Endothelial cell of umbilical vein (primary cell): ENCODE measurements around the gene ACTG1. TPM values are rescaled to one million over a fixed set of nuclear protein-coding genes. Genes with fewer than 3 reads are reported as not detected.

Experiments
- BruUV-seq: library from RNA; stranded (reverse); fragments of 400-500 nt; replicated peaks from 2 replicates; lab custom pipeline; 2021; lab: Mats Ljungman, UMichigan
- CTCF ChIA-PET: fragments of 300-600, 350-600 bp; sonication (Branson Sonifier 250); formaldehyde crosslinking; loops from one replicate; lab custom pipeline; 2021; ENCODE audit warnings: antibody characterized with exemption, inconsistent platforms; lab: Charles Lee
- POLR2A ChIA-PET: fragments of 300-600, 350-600 bp; sonication (Branson Sonifier 250); formaldehyde crosslinking; loops from one replicate; lab custom pipeline; 2021; ENCODE audit warnings: antibody characterized with exemption, inconsistent platforms; lab: Charles Lee
- DNase-seq: peaks from one replicate; pipeline ENCODE4 v3.0.0-alpha.2; 2011; ENCODE audit warnings: low read depth, low spot score
- FAIRE-seq: peaks from 2 replicates; lab custom pipeline; 2011; peaks lifted over from hg19 to GRCh38; lab: Jason Lieb, UNC
- H2AFZ ChIP-seq: 2 replicates; pipeline ENCODE4 v1.6.0; 2012; ENCODE audit warnings: low read depth, low read length, control low read depth, inconsistent platforms
- H3K27ac ChIP-seq: 2 replicates; pipeline ENCODE4 v1.5.1; 2011; ENCODE audit warnings: low read depth, mild to moderate bottlenecking, control low read depth, low read length, moderate library complexity; ENCODE audit not compliant: insufficient read depth
- H3K27me3 ChIP-seq, 2 experiments: 2 replicates each; pipeline versions ENCODE4 v1.6.0 to v1.6.1; 2011; ENCODE audit warnings: low read length in 2 of 2, mixed read lengths in 1 of 2; ENCODE audit not compliant: control insufficient read depth in 2 of 2, insufficient read depth in 2 of 2
- H3K36me3 ChIP-seq, 2 experiments: 2 replicates in 1 of 2; 3 replicates in 1 of 2; pipeline ENCODE4 v1.5.1; 2011; ENCODE audit warnings: low read length in 2 of 2, mild to moderate bottlenecking in 1 of 2, moderate library complexity in 1 of 2; ENCODE audit not compliant: control insufficient read depth in 2 of 2, insufficient read depth in 2 of 2; ENCODE audit errors: extremely low read depth in 1 of 2
- H3K4me1 ChIP-seq: 3 replicates; pipeline ENCODE4 v1.5.1; 2011; ENCODE audit warnings: mild to moderate bottlenecking, low read length; ENCODE audit not compliant: control insufficient read depth, insufficient read depth; ENCODE audit errors: extremely low read depth
- H3K4me2 ChIP-seq: 2 replicates; pipeline ENCODE4 v1.6.1; 2011; ENCODE audit warnings: low read length, control low read depth, mixed read lengths; ENCODE audit not compliant: insufficient read depth
- H3K4me3 ChIP-seq, 3 experiments: fragments of 200-600 bp in 1 of 3; sonication (generic), shearing (Covaris generic) in 1 of 3; replicated peaks in 1 of 3; 2 replicates each; pipeline ENCODE4 v1.5.1; 2011 to 2016; ENCODE audit warnings: control low read depth in 3 of 3, low read length in 3 of 3, mild to moderate bottlenecking in 2 of 3, inconsistent platforms in 1 of 3, low read depth in 1 of 3, moderate library complexity in 1 of 3; ENCODE audit not compliant: insufficient read depth in 1 of 3
- H3K79me2 ChIP-seq: 2 replicates; pipeline ENCODE4 v1.6.0; 2012; ENCODE audit warnings: low read length, inconsistent platforms; ENCODE audit not compliant: control insufficient read depth, insufficient read depth
- H3K9ac ChIP-seq: replicated peaks from 2 replicates; pipeline ENCODE3; 2011; ENCODE audit warnings: low read length, control low read depth; ENCODE audit not compliant: insufficient read depth; ENCODE audit errors: extremely low read depth
- H3K9me1 ChIP-seq: replicated peaks from 3 replicates; pipeline ENCODE4 v1.6.0; 2011; ENCODE audit warnings: mild to moderate bottlenecking, low read length; ENCODE audit not compliant: control insufficient read depth, insufficient read depth; ENCODE audit errors: extremely low read depth
- H3K9me3 ChIP-seq: replicated peaks from 2 replicates; pipeline ENCODE4 v1.5.1; 2012; ENCODE audit warnings: low read length, inconsistent platforms; ENCODE audit not compliant: control insufficient read depth, insufficient read depth
- H4K20me1 ChIP-seq: replicated peaks from 2 replicates; pipeline ENCODE3; 2011; ENCODE audit warnings: mild to moderate bottlenecking, low read length; ENCODE audit not compliant: control insufficient read depth, insufficient read depth; ENCODE audit errors: extremely low read depth
- EZH2 ChIP-seq: IDR thresholded peaks from 2 replicates; pipeline ENCODE4 v1.6.1; 2012; ENCODE audit warnings: borderline replicate concordance, low read depth, mild to moderate bottlenecking, moderate library complexity, low read length, inconsistent platforms; ENCODE audit not compliant: severe bottlenecking
- FOS ChIP-seq: IDR thresholded peaks from 2 replicates; pipeline ENCODE4 v1.6.1; 2011; ENCODE audit warnings: mild to moderate bottlenecking, low read length, moderate library complexity, borderline replicate concordance; ENCODE audit not compliant: insufficient read depth
- GATA2 ChIP-seq: IDR thresholded peaks from 2 replicates; pipeline ENCODE4 v1.7.0; 2011; ENCODE audit warnings: low read depth, mild to moderate bottlenecking, moderate library complexity, mixed read lengths, low read length; ENCODE audit not compliant: insufficient read length, insufficient read depth
- JUN ChIP-seq: IDR thresholded peaks from 2 replicates; pipeline ENCODE4 v1.6.1; 2011; ENCODE audit warnings: borderline replicate concordance, low read depth; ENCODE audit not compliant: insufficient read length, insufficient read depth
- MYC ChIP-seq: IDR thresholded peaks from one replicate; pipeline ENCODE4 v1.6.1; 2011; ENCODE audit warnings: mild to moderate bottlenecking, low read depth, low read length
- POLR2A ChIP-seq: IDR thresholded peaks from 2 replicates; pipeline ENCODE4 v1.6.1; 2012; ENCODE audit warnings: low read depth, mild to moderate bottlenecking, control low read depth, low read length
- POLR2AphosphoS5 ChIP-seq: IDR thresholded peaks from 2 replicates; pipeline ENCODE4 v1.6.1; 2012; ENCODE audit warnings: low read depth, mild to moderate bottlenecking, control low read depth, low read length, moderate library complexity; ENCODE audit not compliant: insufficient read depth
- dilution Hi-C: fragments of 300-500 bp; cut with MboI; formaldehyde crosslinking; loops from one replicate; pipeline ENCODE4 v1.15.0; 2019; ENCODE audit warnings: low sequenced_read_pairs; ENCODE audit not compliant: extremely low pct_ligation_motif_present
- intact Hi-C: fragments of 100-400 bp; cut with micrococcal nuclease; formaldehyde crosslinking; loops from one replicate; pipeline ENCODE4 v1.10.0; 2022
- polyA plus RNA-seq, 4 experiments: library from polyadenylated mRNA; depleted of rRNA in 3 of 4; stranded (reverse) in 3 of 4; unstranded in 1 of 4; fragments of >200 nt; gene quantifications; 2 replicates each; pipeline versions ENCODE4 v1.2.1 to v1.2.3, GENCODE V29; 2011 to 2012; ENCODE audit warnings: missing spikeins in 1 of 4
- total RNA-seq: library from RNA; stranded (reverse); gene quantifications from 2 replicates; pipeline ENCODE4 v1.2.3, GENCODE V29; 2021
- TF ChIP-seq, protein P1 (sequence below), 2 donors: IDR thresholded peaks; 1 replicate in 1 of 2; 2 replicates in 1 of 2; pipeline ENCODE4 v1.5.1; 2011; ENCODE audit warnings: low read length in 2 of 2, mild to moderate bottlenecking in 2 of 2, moderate library complexity in 2 of 2, control low read depth in 1 of 2, inconsistent platforms in 1 of 2, low read depth in 1 of 2; ENCODE audit not compliant: insufficient read depth in 1 of 2; ENCODE audit errors: extremely low read depth in 1 of 2

ACTG1 gene
- total and polyA plus RNA-seq, 2 donors (not counting 3 experiments of a cell fraction or from before 2014, with no cell fraction given), result 6,127 to 10,663 TPM

DNA sequence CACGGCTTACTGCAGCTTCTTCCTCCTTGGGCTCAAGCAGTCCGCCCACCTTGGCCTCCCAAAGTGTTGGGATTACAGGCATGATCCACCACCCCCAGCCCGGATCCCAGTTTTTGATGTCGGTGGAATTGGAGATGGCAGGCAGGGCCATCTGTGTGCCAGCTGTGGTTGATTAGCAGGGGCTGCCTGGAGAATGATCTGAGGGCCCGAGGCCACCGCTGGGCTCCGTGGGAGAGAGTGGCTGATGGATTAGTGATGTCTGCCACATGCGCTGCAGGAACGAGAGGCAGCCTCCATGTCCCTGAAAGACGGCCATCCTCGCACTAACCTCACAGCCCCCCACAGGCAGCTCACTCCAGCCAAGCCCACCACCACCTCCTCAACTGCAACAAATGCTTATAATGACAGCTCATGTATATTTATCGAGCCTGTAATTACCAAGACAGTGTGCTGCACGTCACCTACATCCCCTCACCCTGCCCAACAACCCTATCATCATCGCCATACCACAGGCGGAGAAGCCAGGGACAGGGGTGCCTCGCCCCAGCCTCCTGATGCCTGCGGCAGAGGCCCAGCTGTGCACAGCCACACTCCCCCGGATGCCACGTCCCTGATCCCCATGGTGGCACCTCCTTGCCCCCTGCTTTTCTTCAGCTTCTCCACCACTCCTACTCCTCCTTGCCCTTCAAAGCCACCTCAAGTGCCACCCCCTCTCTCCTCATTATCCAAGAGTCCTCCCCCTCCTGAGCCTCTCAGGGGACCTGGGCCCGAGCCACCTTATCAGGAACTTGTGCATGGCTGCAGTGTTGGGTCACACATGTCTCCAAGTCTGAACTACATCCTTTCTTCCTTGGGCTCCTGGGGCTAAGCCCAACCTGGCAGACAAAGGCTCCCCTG lies 33.2 kb downstream of the ACTG1 start:
- intact Hi-C loops (loop anchor here (5.0 kb wide), 1 partner anchor 37 kb away; no protein-coding TSS in a partner anchor), dilution Hi-C loops (no loop called here)
- TF ChIP-seq FOS (no peak), MYC (no peak), GATA2 (no peak), POLR2AphosphoS5 (no peak), EZH2 (no peak), JUN (no peak), POLR2A (no peak)
- TF ChIP-seq, protein P1, sequence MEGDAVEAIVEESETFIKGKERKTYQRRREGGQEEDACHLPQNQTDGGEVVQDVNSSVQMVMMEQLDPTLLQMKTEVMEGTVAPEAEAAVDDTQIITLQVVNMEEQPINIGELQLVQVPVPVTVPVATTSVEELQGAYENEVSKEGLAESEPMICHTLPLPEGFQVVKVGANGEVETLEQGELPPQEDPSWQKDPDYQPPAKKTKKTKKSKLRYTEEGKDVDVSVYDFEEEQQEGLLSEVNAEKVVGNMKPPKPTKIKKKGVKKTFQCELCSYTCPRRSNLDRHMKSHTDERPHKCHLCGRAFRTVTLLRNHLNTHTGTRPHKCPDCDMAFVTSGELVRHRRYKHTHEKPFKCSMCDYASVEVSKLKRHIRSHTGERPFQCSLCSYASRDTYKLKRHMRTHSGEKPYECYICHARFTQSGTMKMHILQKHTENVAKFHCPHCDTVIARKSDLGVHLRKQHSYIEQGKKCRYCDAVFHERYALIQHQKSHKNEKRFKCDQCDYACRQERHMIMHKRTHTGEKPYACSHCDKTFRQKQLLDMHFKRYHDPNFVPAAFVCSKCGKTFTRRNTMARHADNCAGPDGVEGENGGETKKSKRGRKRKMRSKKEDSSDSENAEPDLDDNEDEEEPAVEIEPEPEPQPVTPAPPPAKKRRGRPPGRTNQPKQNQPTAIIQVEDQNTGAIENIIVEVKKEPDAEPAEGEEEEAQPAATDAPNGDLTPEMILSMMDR (IDR thresholded peaks at IDR 0.05; ENCODE audit: extremely low read depth in 1 of 2, insufficient read depth in 1 of 2, low read depth in 1 of 2, low read length in 2 of 2), result no peak
- Histone ChIP-seq H3K79me2 (no peaks in the 10 kb centered on the region), H2AFZ (no peak overlapping the region), H4K20me1 (no peaks in the 10 kb centered on the region), H3K9ac (no peak overlapping the region), H3K9me1 (no peaks in the 10 kb centered on the region), H3K4me3 (no peak overlapping the region), H3K4me1 (peaks cover 6% of the 10 kb centered on the region), H3K27me3 (peaks cover 0 to 1% of the 10 kb centered on the region in 2 experiments), H3K4me2 (no peak overlapping the region), H3K9me3 (no peaks in the 10 kb centered on the region), H3K36me3 (no peaks in the 10 kb centered on the region), H3K27ac (no peak overlapping the region)
- DNase-seq (no peak), FAIRE-seq (no peak)
- CTCF ChIA-PET, result interaction anchor here (0.9 kb wide), 1 partner anchor 187 kb away, joined by 3 read pairs; no protein-coding TSS in a partner anchor
- no TSS peak for BruUV-seq
- POLR2A ChIA-PET, result interaction anchor here (1.3 kb wide), 1 partner anchor 84 kb away, joined by 3 read pairs; the partner anchor contains the start of gene BAHCC1
